LNCaP clone FGC (cell line): ENCODE data around the gene RND1.

Experiments
- DNase-seq: peaks from one replicate; pipeline ENCODE4 v3.0.0-alpha.2; 2011; ENCODE audit warnings: low read depth
- H3K4me3 ChIP-seq: 2 replicates; pipeline ENCODE4 v1.5.1; 2011; ENCODE audit warnings: mild to moderate bottlenecking, low read depth, low read length, control low read depth
- CTCF ChIP-seq: IDR thresholded peaks from 2 replicates; pipeline ENCODE4 v1.5.1; 2012; ENCODE audit warnings: mild to moderate bottlenecking; ENCODE audit not compliant: control insufficient read depth, insufficient read depth; ENCODE audit errors: extremely low read depth

The RND1 gene

GRCh38 chr12:48827513-48828096, 38.1 kb downstream of the RND1 start:
- TF ChIP-seq CTCF = no peak
- H3K4me3 ChIP-seq = no peak overlapping the region
- DNase-seq = no peak

GRCh38 chr12:48827026-48827425, 38.6 kb downstream of the RND1 start:
- no peak for DNase-seq
- no peak for TF ChIP-seq CTCF
- no peak overlapping the region for H3K4me3 ChIP-seq

- no peak overlapping the region for H3K4me3 ChIP-seq
- TF ChIP-seq CTCF = no peak
- DNase-seq = no peak
Observed at GRCh38 chr12:48826209-48826855, 39.3 kb downstream of the RND1 start.

- no peak overlapping the region for H3K4me3 ChIP-seq
- DNase-seq = no peak
- no peak for TF ChIP-seq CTCF
Observed at GRCh38 chr12:48824905-48825304, 40.8 kb downstream of the RND1 start.

GRCh38 chr12:48824112-48824511, 41.6 kb downstream of the RND1 start:
- no peak for TF ChIP-seq CTCF
- no peak for DNase-seq

GRCh38 chr12:48823281-48823680, 42.4 kb downstream of the RND1 start:
- H3K4me3 ChIP-seq = no peak overlapping the region
- no peak for TF ChIP-seq CTCF
- DNase-seq = no peak

More at GRCh38 chr12:48824112-48824511, 41.6 kb downstream of the RND1 start:
- H3K4me3 ChIP-seq = no peak overlapping the region

GRCh38 chr12:48822711-48823110, 43.0 kb downstream of the RND1 start:
- DNase-seq = no peak
- TF ChIP-seq CTCF = no peak
- no peak overlapping the region for H3K4me3 ChIP-seq
